GM12865 (cell line): Measurements from ENCODE around the gene PYCR2.

Source experiments
- DNase-seq: peaks from one replicate; pipeline ENCODE4 v3.0.0; 2010; ENCODE audit warnings: low read depth
- H3K4me3 ChIP-seq: 2 replicates; pipeline ENCODE4 v1.5.1; 2011; ENCODE audit warnings: mild to moderate bottlenecking, low read depth, low read length, control low read depth
- CTCF ChIP-seq: IDR thresholded peaks from 2 replicates; pipeline ENCODE4 v1.5.1; 2011; ENCODE audit warnings: low read length, control low read depth, low read depth, inconsistent platforms; ENCODE audit not compliant: insufficient read depth; ENCODE audit errors: missing control alignments

The PYCR2 gene

GRCh38 chr1:225928186-225929175 is 4.4 kb upstream of the PYCR2 start:
- DNase-seq = no peak
- no peak overlapping the region for H3K4me3 ChIP-seq
- TF ChIP-seq CTCF = no peak

GRCh38 chr1:225926551-225927113 is 2.6 kb upstream of the PYCR2 start:
- no peak for DNase-seq
- no peak overlapping the region for H3K4me3 ChIP-seq
- TF ChIP-seq CTCF = no peak

- no peak for TF ChIP-seq CTCF
- H3K4me3 ChIP-seq = peak overlapping the region; percentile 68
- no peak for DNase-seq
Observed at GRCh38 chr1:225923381-225923691, 714 bp downstream of the PYCR2 start.

GRCh38 chr1:225921734-225922709 is 2.0 kb downstream of the PYCR2 start:
- no peak for DNase-seq
- TF ChIP-seq CTCF = no peak
- no peak overlapping the region for H3K4me3 ChIP-seq

- DNase-seq = peak; percentile 31
- no peak for TF ChIP-seq CTCF
- no peak overlapping the region for H3K4me3 ChIP-seq
Observed at GRCh38 chr1:225919906-225920305, 4.1 kb downstream of the PYCR2 start.

GRCh38 chr1:225918280-225918679 is 5.8 kb downstream of the PYCR2 start:
- no peak for DNase-seq
- H3K4me3 ChIP-seq = no peak overlapping the region
- no peak for TF ChIP-seq CTCF
